IMR-90 (cell line): ENCODE results near the gene ZNF559. TPM values are rescaled to one million over a fixed set of nuclear protein-coding genes. Genes with fewer than 3 reads are reported as not detected.

Experiments used
- ATAC-seq: fragments of 200-7000 bp; cut with Tn5 transposase; 2 replicates; pipeline ENCODE4 v1.9.1; 2020; ENCODE audit warnings: low read depth, mild to moderate bottlenecking, moderate library complexity
- BruUV-seq: library from RNA; stranded (reverse); fragments of 400-500 nt; replicated peaks from 2 replicates; lab custom pipeline; 2021; lab: Mats Ljungman, UMichigan
- CTCF ChIA-PET: fragments of 300-600 bp; formaldehyde crosslinking; extraction: SDS; loops from one replicate; lab custom pipeline; 2021; ENCODE audit warnings: antibody characterized with exemption; lab: Yijun Ruan, JAX
- POLR2A ChIA-PET: fragments of 300-600 bp; sonication (Branson Sonifier 250); formaldehyde crosslinking; loops from one replicate; lab custom pipeline; 2022; ENCODE audit warnings: antibody characterized with exemption; ENCODE audit not compliant: unreplicated experiment; lab: Charles Lee
- DNase-seq: peaks from one replicate; pipeline ENCODE4 v3.0.0; 2013
- H2AFZ ChIP-seq: replicated peaks from 2 replicates; pipeline ENCODE3; 2013; ENCODE audit warnings: low read length, mild to moderate bottlenecking; ENCODE audit not compliant: poor library complexity
- H2AK5ac ChIP-seq: 2 replicates; pipeline ENCODE4 v1.6.1; 2013; ENCODE audit warnings: low read depth, low read length, inconsistent platforms
- H2AK9ac ChIP-seq: replicated peaks from 2 replicates; pipeline ENCODE3; 2013; ENCODE audit warnings: mild to moderate bottlenecking, low read depth, low read length, moderate library complexity; ENCODE audit not compliant: poor library complexity
- H2BK120ac ChIP-seq: 2 replicates; pipeline ENCODE4 v1.6.1; 2013; ENCODE audit warnings: low read depth, low read length, inconsistent platforms
- H2BK15ac ChIP-seq: 3 replicates; pipeline ENCODE4 v1.6.1; 2013; ENCODE audit warnings: low read depth, low read length, inconsistent platforms
- H2BK20ac ChIP-seq: 2 replicates; pipeline ENCODE4 v1.6.1; 2013; ENCODE audit warnings: low read depth, mild to moderate bottlenecking, inconsistent platforms, low read length, moderate library complexity
- H2BK5ac ChIP-seq: 2 replicates; pipeline ENCODE4 v1.6.1; 2013; ENCODE audit warnings: mild to moderate bottlenecking, low read depth, low read length, inconsistent platforms; ENCODE audit not compliant: poor library complexity, severe bottlenecking
- H3K14ac ChIP-seq: replicated peaks from 2 replicates; pipeline ENCODE4 v1.6.1; 2013; ENCODE audit warnings: low read depth, low read length, inconsistent platforms
- H3K18ac ChIP-seq: 2 replicates; pipeline ENCODE4 v1.6.1; 2013; ENCODE audit warnings: low read depth, low read length, control low read depth
- H3K23ac ChIP-seq: 2 replicates; pipeline ENCODE4 v1.6.1; 2013; ENCODE audit warnings: low read depth, low read length, inconsistent platforms
- H3K27ac ChIP-seq: 2 replicates; pipeline ENCODE4 v1.5.1; 2013; ENCODE audit warnings: mild to moderate bottlenecking, control low read depth, low read length; ENCODE audit not compliant: insufficient read depth
- H3K27me3 ChIP-seq: 2 replicates; pipeline ENCODE4 v1.6.1; 2013; ENCODE audit warnings: low read length; ENCODE audit not compliant: control insufficient read depth, insufficient read depth
- H3K36me3 ChIP-seq: 2 replicates; pipeline ENCODE4 v1.6.1; 2013; ENCODE audit warnings: low read length, mixed read lengths; ENCODE audit not compliant: control insufficient read depth, insufficient read depth
- H3K4ac ChIP-seq: 2 replicates; pipeline ENCODE4 v1.6.1; 2013; ENCODE audit warnings: low read depth, low read length, inconsistent platforms
- H3K4me1 ChIP-seq: 2 replicates; pipeline ENCODE4 v1.6.1; 2013; ENCODE audit warnings: low read length, mixed read lengths; ENCODE audit not compliant: control insufficient read depth, insufficient read depth
- H3K4me2 ChIP-seq: 2 replicates; pipeline ENCODE4 v1.6.1; 2013; ENCODE audit warnings: low read depth, mild to moderate bottlenecking, control low read depth, low read length, moderate library complexity
- H3K4me3 ChIP-seq: 2 replicates; pipeline ENCODE4 v1.5.1; 2013; ENCODE audit warnings: low read depth, mild to moderate bottlenecking, control low read depth, low read length, moderate library complexity; ENCODE audit not compliant: insufficient read depth
- H3K56ac ChIP-seq: 2 replicates; pipeline ENCODE4 v1.6.1; 2013; ENCODE audit warnings: low read length, inconsistent platforms; ENCODE audit not compliant: insufficient read depth; ENCODE audit errors: extremely low read depth
- H3K79me1 ChIP-seq, 2 experiments: 2 replicates each; pipeline ENCODE4 v1.6.1; 2013; ENCODE audit warnings: low read length in 2 of 2, inconsistent platforms in 1 of 2, low read depth in 1 of 2
- H3K9ac ChIP-seq: 2 replicates; pipeline ENCODE4 v1.6.1; 2013; ENCODE audit warnings: low read depth, low read length, control low read depth
- H3K9me1 ChIP-seq: 2 replicates; pipeline ENCODE4 v1.6.1; 2013; ENCODE audit warnings: low read length, inconsistent platforms; ENCODE audit not compliant: insufficient read depth
- H3K9me3 ChIP-seq: 2 replicates; pipeline ENCODE4 v1.6.1; 2013; ENCODE audit warnings: low read length; ENCODE audit not compliant: control insufficient read depth, insufficient read depth
- H4K20me1 ChIP-seq: 2 replicates; pipeline ENCODE4 v1.6.1; 2013; ENCODE audit warnings: low read length, inconsistent platforms; ENCODE audit not compliant: insufficient read depth
- H4K5ac ChIP-seq: 2 replicates; pipeline ENCODE4 v1.6.1; 2013; ENCODE audit warnings: mild to moderate bottlenecking, low read depth, low read length, control low read depth
- H4K8ac ChIP-seq, 2 experiments: 2 replicates each; pipeline ENCODE4 v1.6.1; 2013; ENCODE audit warnings: low read depth in 2 of 2, low read length in 2 of 2, control low read depth in 1 of 2, inconsistent platforms in 1 of 2
- H4K91ac ChIP-seq: 2 replicates; pipeline ENCODE4 v1.6.1; 2013; ENCODE audit warnings: low read depth, low read length, inconsistent platforms; ENCODE audit not compliant: insufficient read depth
- ELK1 ChIP-seq: fragments of 150-350 bp; IDR thresholded peaks from 2 replicates; pipeline ENCODE4 v1.6.1; 2016; ENCODE audit warnings: low read depth, mild to moderate bottlenecking, low read length, moderate library complexity, borderline replicate concordance
- MXI1 ChIP-seq: IDR thresholded peaks from 2 replicates; pipeline ENCODE4 v1.6.1; 2012; ENCODE audit warnings: low read depth, mild to moderate bottlenecking, low read length, moderate library complexity, borderline replicate concordance
- SMC3 ChIP-seq: fragments of 150-350 bp; IDR thresholded peaks from 2 replicates; pipeline ENCODE4 v1.6.1; 2016; ENCODE audit warnings: low read depth, mild to moderate bottlenecking, antibody characterized with exemption, low read length, moderate library complexity
- WGBS, 2 experiments: methylation state at CpG; one replicate each; pipeline versions ENCODE4 v1.1.5 to v1.1.7; 2013; ENCODE audit warnings: missing lambda C conversion rate in 2 of 2; ENCODE audit not compliant: insufficient read length in 1 of 2; ENCODE audit errors: extremely low coverage in 2 of 2; 5-methylcytosine and 5-hydroxymethylcytosine counted together
- dilution Hi-C: fragments of 300-500 bp; cut with HindIII; formaldehyde crosslinking; loops from one replicate; pipeline ENCODE4 v1.14.3; 2018; ENCODE audit warnings: low sequenced_read_pairs; ENCODE audit not compliant: unreplicated experiment
- in situ Hi-C: fragments of 300-500 bp; cut with MboI; formaldehyde crosslinking; loops from 3 replicates; pipeline ENCODE4 v1.14.3; 2019; ENCODE audit warnings: low sequenced_read_pairs, inconsistent platforms, mixed read lengths
- intact Hi-C: fragments of 100-400 bp; cut with micrococcal nuclease; formaldehyde crosslinking; loops from 2 replicates; pipeline ENCODE4 v1.10.0; 2022
- polyA plus RNA-seq, 3 experiments: library from polyadenylated mRNA; depleted of rRNA; stranded (reverse); fragments of >200 nt; gene quantifications; 2 replicates each; pipeline ENCODE4 v1.2.3, GENCODE V29; 2012; ENCODE audit warnings: low replicate concordance in 1 of 3
- total RNA-seq: library from RNA; depleted of rRNA; stranded (reverse); fragments of >200 nt; gene quantifications from 2 replicates; pipeline ENCODE4 v1.2.3, GENCODE V29; 2012
- TF ChIP-seq, protein P1 (sequence below): fragments of 150-350 bp; IDR thresholded peaks from 2 replicates; pipeline ENCODE4 v1.6.1; 2017; ENCODE audit warnings: mild to moderate bottlenecking, antibody characterized with exemption, low read length, low read depth

The ZNF559 gene
- total and polyA plus RNA-seq, 2 of the 4 experiments (the other 2 are of a cell fraction), result 8.8 to 9.9 TPM

DNA sequence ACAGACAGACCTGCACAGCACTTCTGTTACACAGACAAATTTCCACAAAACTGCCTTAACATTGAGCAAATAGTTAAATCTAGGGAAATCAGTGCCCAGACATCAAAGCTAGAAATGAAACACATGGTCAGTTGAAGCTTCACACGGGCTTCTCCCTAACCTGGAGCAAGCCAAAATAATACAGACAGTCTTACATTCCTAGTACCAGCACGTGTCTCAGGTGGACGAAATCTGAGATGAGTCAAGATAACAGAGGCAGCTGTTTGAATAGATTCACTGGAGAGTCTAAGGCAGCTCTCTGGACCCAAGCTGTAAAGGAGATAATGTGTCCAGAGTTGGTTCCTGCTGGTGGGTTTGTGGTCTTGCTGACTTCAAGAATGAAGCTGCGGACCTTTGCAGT, 10.2 kb upstream of the ZNF559 start:
- Histone ChIP-seq H4K20me1 (no peaks in the 10 kb centered on the region), H2BK5ac (no peak overlapping the region), H4K91ac (no peak overlapping the region), H2BK120ac (no peak overlapping the region), H3K4me3 (no peak overlapping the region), H3K4me2 (no peak overlapping the region), H4K5ac (no peak overlapping the region), H3K23ac (no peak overlapping the region), H3K9ac (no peak overlapping the region), H3K4ac (no peak overlapping the region), H3K18ac (no peak overlapping the region), H2AK9ac (no peak overlapping the region), H3K27me3 (no peaks in the 10 kb centered on the region), H4K8ac (no peak overlapping the region), H2AK5ac (no peak overlapping the region), H3K36me3 (no peaks in the 10 kb centered on the region), H3K9me3 (no peaks in the 10 kb centered on the region; the same call in 1 of the 2 replicates), H3K14ac (no peak overlapping the region), H2BK20ac (no peak overlapping the region), H3K27ac (no peak overlapping the region), H3K4me1 (no peaks in the 10 kb centered on the region), H2AFZ (no peak overlapping the region), H3K79me1 (no peaks in the 10 kb centered on the region), H3K9me1 (no peaks in the 10 kb centered on the region), H2BK15ac (no peak overlapping the region), H3K56ac (no peak overlapping the region)
- no peak for ATAC-seq
- CTCF ChIA-PET, result no interaction called here
- WGBS, 2 experiments, result no CpG with 5 or more reads among the region's 4 CpGs
- DNase-seq, result no peak
- in situ Hi-C loops (no loop called here), intact Hi-C loops (loop anchor here (10.0 kb wide), 1 partner anchor 271 kb away; the partner anchor contains the start of gene ZNF121), dilution Hi-C loops (no loop called here)
- no TSS peak for BruUV-seq
- POLR2A ChIA-PET, result no interaction called here
- TF ChIP-seq SMC3, result no peak
- TF ChIP-seq, protein P1, sequence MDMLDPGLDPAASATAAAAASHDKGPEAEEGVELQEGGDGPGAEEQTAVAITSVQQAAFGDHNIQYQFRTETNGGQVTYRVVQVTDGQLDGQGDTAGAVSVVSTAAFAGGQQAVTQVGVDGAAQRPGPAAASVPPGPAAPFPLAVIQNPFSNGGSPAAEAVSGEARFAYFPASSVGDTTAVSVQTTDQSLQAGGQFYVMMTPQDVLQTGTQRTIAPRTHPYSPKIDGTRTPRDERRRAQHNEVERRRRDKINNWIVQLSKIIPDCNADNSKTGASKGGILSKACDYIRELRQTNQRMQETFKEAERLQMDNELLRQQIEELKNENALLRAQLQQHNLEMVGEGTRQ, result no peak
- TF ChIP-seq ELK1, result no peak
- TF ChIP-seq MXI1, result no peak
